Stimulated activated naive CD8-positive, alpha-beta T cell treated with anti-CD3 and anti-CD28 coated beads, Interleukin-15, Interleukin-2, amounts not matched to agents 100 U/mL and 50 U/mL, for 24 hours (primary cell): ENCODE data around the gene SRM.
"Not testable (repeated sequence)": the region's sequence is repeated elsewhere in the genome, so short reads cannot be mapped to it uniquely, and the experiment has no call there.

Experiments used
- ATAC-seq: fragments of 150-1000 bp; cut with Tn5 transposase; one replicate; pipeline ENCODE4 v1.10.0; 2021
- DNase-seq: peaks from one replicate; pipeline ENCODE4 v3.0.0; 2021

The SRM gene

GRCh38 chr1:11044849-11045427 lies 14.9 kb downstream of the SRM start:
- ATAC-seq (no peak), DNase-seq (no peak)

GRCh38 chr1:11044086-11044848 lies 15.6 kb downstream of the SRM start:
- DNase-seq (no peak), ATAC-seq (no peak)

- ATAC-seq = no peak
- no peak for DNase-seq
Measured at GRCh38 chr1:11042995-11043874, 16.6 kb downstream of the SRM start.

GRCh38 chr1:11042065-11042464 lies 17.8 kb downstream of the SRM start:
- ATAC-seq = no peak
- DNase-seq = no peak

- ATAC-seq = no peak
- no peak for DNase-seq
Measured at GRCh38 chr1:11041048-11041447, 18.8 kb downstream of the SRM start.

- not testable (repeated sequence) for ATAC-seq, DNase-seq
Measured at GRCh38 chr1:11040105-11040429, 19.8 kb downstream of the SRM start.

GRCh38 chr1:11039351-11040104 lies 20.3 kb downstream of the SRM start:
- ATAC-seq (no peak), DNase-seq (no peak)

- peak; percentile 91 for DNase-seq
- ATAC-seq = peak; percentile 89
Measured at GRCh38 chr1:11037740-11038182, 22.1 kb downstream of the SRM start.

- ATAC-seq, DNase-seq: not testable (repeated sequence)
Measured at GRCh38 chr1:11037019-11037739, 22.6 kb downstream of the SRM start.

- no peak for ATAC-seq
- no peak for DNase-seq
Measured at GRCh38 chr1:11031624-11032262, 28.1 kb downstream of the SRM start.

GRCh38 chr1:11030865-11031264 lies 29.0 kb downstream of the SRM start:
- DNase-seq = no peak
- no peak for ATAC-seq

GRCh38 chr1:11028018-11028417 lies 31.8 kb downstream of the SRM start:
- DNase-seq (no peak), ATAC-seq (no peak)

GRCh38 chr1:11027316-11027715 lies 32.5 kb downstream of the SRM start:
- no peak for DNase-seq

GRCh38 chr1:11026903-11027302 lies 32.9 kb downstream of the SRM start:
- ATAC-seq (no peak), DNase-seq (no peak)

More at GRCh38 chr1:11027316-11027715, 32.5 kb downstream of the SRM start:
- ATAC-seq = no peak

GRCh38 chr1:11026052-11026451 lies 33.8 kb downstream of the SRM start:
- DNase-seq (no peak), ATAC-seq (no peak)

- DNase-seq (no peak), ATAC-seq (no peak)
Measured at GRCh38 chr1:11025618-11026017, 34.2 kb downstream of the SRM start.

- DNase-seq (no peak), ATAC-seq (no peak)
Measured at GRCh38 chr1:11024874-11025203, 35.0 kb downstream of the SRM start.

- ATAC-seq = no peak
Measured at GRCh38 chr1:11024154-11024873, 35.5 kb downstream of the SRM start.

GRCh38 chr1:11023201-11023600 lies 36.6 kb downstream of the SRM start:
- ATAC-seq = no peak

More at GRCh38 chr1:11024154-11024873, 35.5 kb downstream of the SRM start:
- no peak for DNase-seq

GRCh38 chr1:11019971-11020370 lies 39.8 kb downstream of the SRM start:
- no peak for ATAC-seq
- no peak for DNase-seq

More at GRCh38 chr1:11023201-11023600, 36.6 kb downstream of the SRM start:
- no peak for DNase-seq
